ENCODE results near the gene BCL2. TPM values are rescaled to one million over a fixed set of nuclear protein-coding genes. Genes with fewer than 3 reads are reported as not detected.

The BCL2 gene
- total and polyA plus RNA-seq, 7 donors = 1.1 to 27.0 (median 8.9) TPM

- WGBS, 3 donors = 90 to 96% (median 91%) methylated on average over 5 of the region's 5 CpGs
- H3K27ac ChIP-seq = no peak overlapping the region
Measured at GRCh38 chr18:63344263-63344662, 24.7 kb upstream of the BCL2 start.

DNA sequence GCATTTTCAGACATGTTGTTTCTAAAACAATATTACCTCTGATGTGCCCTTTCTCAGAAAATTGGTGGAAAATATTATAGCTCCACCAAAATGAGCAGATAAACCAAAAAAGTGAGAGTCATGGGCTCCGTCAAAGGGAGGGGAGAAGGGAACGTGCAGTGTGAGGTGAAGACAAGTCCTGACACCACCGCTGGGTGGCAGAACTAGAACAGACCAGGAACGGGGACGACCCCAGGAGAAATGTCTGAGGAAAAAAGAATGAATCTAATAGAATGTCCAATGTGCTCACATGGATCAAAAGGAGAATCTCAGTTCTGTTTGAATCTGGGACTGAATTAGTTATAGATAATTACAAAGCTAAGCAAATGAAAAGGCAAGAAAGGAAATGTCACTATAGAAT is 22.6 kb upstream of the BCL2 start:
- H3K36me3 ChIP-seq (ENCODE audit: insufficient read depth in 1 of 2, low read depth in 1 of 2) = peaks cover 4 to 72% of the 10 kb centered on the region in 2 donors
- DNase-seq (no peak), ATAC-seq (peak in 1 of 4 donors; percentile 40)
- peaks cover 23% of the 10 kb centered on the region for H3K4me1 ChIP-seq
- H3K4me3 ChIP-seq = no peak overlapping the region
- no peak overlapping the region for H3K27ac ChIP-seq
- TF ChIP-seq, protein P1, sequence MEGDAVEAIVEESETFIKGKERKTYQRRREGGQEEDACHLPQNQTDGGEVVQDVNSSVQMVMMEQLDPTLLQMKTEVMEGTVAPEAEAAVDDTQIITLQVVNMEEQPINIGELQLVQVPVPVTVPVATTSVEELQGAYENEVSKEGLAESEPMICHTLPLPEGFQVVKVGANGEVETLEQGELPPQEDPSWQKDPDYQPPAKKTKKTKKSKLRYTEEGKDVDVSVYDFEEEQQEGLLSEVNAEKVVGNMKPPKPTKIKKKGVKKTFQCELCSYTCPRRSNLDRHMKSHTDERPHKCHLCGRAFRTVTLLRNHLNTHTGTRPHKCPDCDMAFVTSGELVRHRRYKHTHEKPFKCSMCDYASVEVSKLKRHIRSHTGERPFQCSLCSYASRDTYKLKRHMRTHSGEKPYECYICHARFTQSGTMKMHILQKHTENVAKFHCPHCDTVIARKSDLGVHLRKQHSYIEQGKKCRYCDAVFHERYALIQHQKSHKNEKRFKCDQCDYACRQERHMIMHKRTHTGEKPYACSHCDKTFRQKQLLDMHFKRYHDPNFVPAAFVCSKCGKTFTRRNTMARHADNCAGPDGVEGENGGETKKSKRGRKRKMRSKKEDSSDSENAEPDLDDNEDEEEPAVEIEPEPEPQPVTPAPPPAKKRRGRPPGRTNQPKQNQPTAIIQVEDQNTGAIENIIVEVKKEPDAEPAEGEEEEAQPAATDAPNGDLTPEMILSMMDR (IDR thresholded peaks at IDR 0.05) = peak; percentile 41
- intact Hi-C loops (cut with DNase I) = loop anchor here in 1 of 2 donors (5.0 kb wide), 1 partner anchor 95 kb away; no protein-coding TSS in a partner anchor
- H3K9me3 ChIP-seq = no peaks in the 10 kb centered on the region
- WGBS, 3 donors = 55 to 58% (median 56%) methylated on average over 5 of the region's 5 CpGs
- H3K27me3 ChIP-seq (ENCODE audit: insufficient read depth in 3 of 3, low read length in 2 of 3) = no peaks in the 10 kb centered on the region

More at GRCh38 chr18:63344263-63344662, 24.7 kb upstream of the BCL2 start:
- Histone ChIP-seq H3K9me3 (no peaks in the 10 kb centered on the region), H3K27me3 (ENCODE audit: insufficient read depth in 3 of 3, low read length in 2 of 3) (no peaks in the 10 kb centered on the region), H3K4me1 (peaks cover 23% of the 10 kb centered on the region), H3K4me3 (no peak overlapping the region), H3K36me3 (ENCODE audit: insufficient read depth in 1 of 2, low read depth in 1 of 2) (peaks cover 2 to 77% of the 10 kb centered on the region in 2 donors)
- ATAC-seq (no peak), DNase-seq (no peak)
- intact Hi-C loops (cut with DNase I) = loop anchor here in 1 of 2 donors (5.0 kb wide), 1 partner anchor 93 kb away; no protein-coding TSS in a partner anchor
- TF ChIP-seq, protein P1 (IDR thresholded peaks at IDR 0.05) = no peak

DNA sequence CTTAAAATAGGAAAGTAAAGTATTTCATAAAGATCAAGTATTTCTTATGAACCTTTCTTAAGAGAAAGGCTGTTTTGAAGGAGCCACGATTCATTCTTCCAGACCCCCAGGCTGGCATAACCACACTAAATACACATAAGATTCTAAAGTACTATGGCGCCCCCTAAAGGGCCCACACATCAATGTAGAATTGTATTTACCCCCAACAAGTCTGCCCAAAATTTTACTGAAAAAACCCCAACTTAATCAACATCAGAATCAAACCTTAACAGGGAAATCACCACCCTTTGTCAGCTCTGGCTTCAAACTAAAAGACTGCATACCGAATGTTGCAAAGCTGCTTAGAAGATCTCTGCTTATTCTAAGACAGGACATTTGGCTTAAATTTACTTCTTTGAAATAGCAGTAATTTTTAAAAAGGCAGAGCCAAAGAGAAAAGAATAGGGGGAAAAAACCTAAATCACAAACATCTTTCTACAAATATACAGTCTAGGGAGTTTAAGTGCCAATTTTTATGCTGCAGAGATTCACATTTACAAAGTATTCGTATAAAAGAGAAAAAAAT is 20.4 kb upstream of the BCL2 start:
- DNase-seq (no peak), ATAC-seq (no peak)
- H3K9me3 ChIP-seq = no peaks in the 10 kb centered on the region
- H3K4me3 ChIP-seq = no peak overlapping the region
- 34 to 48% (median 42%) methylated on average over 4 of the region's 4 CpGs for WGBS, 3 donors
- peaks cover 5% of the 10 kb centered on the region for H3K4me1 ChIP-seq
- no peaks in the 10 kb centered on the region for H3K27me3 ChIP-seq (ENCODE audit: insufficient read depth in 3 of 3, low read length in 2 of 3)
- H3K36me3 ChIP-seq (ENCODE audit: insufficient read depth in 1 of 2, low read depth in 1 of 2) = peaks cover 6 to 81% of the 10 kb centered on the region in 2 donors
- H3K27ac ChIP-seq = no peak overlapping the region
- TF ChIP-seq, protein P1 (IDR thresholded peaks at IDR 0.05) = peak; percentile 48
- intact Hi-C loops (cut with DNase I) = loop anchor here in 1 of 2 donors (5.0 kb wide), 1 partner anchor 97 kb away; no protein-coding TSS in a partner anchor

- Histone ChIP-seq H3K9me3 (no peaks in the 10 kb centered on the region), H3K27ac (no peak overlapping the region), H3K27me3 (ENCODE audit: insufficient read depth in 3 of 3, low read length in 2 of 3) (no peaks in the 10 kb centered on the region), H3K4me1 (no peaks in the 10 kb centered on the region), H3K36me3 (ENCODE audit: insufficient read depth in 1 of 2, low read depth in 1 of 2) (peaks cover 13 to 79% of the 10 kb centered on the region in 2 donors), H3K4me3 (no peak overlapping the region)
- 48 to 60% (median 57%) methylated on average over 8 of the region's 8 CpGs for WGBS, 3 donors
- peak in 3 of 4 donors; percentile 29 to 50 (median 37) for ATAC-seq
- TF ChIP-seq, protein P1 (IDR thresholded peaks at IDR 0.05) = no peak
- intact Hi-C loops (cut with DNase I) = no loop called here
- DNase-seq = no peak
Measured at GRCh38 chr18:63336366-63337099, 17.0 kb upstream of the BCL2 start.
